ENCODE data around the gene CLEC4F.

Gene CLEC4F

DNA sequence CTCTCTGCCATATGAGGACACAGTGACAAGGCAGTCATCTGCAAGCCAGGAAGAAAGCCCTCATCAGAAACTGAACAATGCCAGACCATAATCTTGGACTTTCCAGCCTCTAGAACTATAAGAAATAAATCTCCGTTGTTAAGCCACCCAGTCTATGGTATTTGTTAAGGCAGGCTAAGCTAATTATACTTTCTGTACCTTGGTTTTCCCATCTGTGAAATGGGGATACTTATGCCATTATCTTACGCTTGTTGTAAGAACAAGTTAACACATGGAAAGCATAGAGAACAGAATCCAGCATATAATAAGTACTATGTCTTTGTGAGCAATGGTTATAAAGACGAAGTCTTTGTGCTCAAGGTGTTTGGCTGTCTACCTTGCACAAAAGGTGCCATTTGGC lies 44.1 kb downstream of the CLEC4F start:
- Histone ChIP-seq H3K27me3 (no peaks in the 10 kb centered on the region), H3K4me1 (no peaks in the 10 kb centered on the region), H3K4me3 (ENCODE audit: low read depth, low read length) (no peak overlapping the region), H3K36me3 (no peaks in the 10 kb centered on the region), H3K9me3 (no peaks in the 10 kb centered on the region)
- DNase-seq, result no peak
- TF ChIP-seq, protein P1, sequence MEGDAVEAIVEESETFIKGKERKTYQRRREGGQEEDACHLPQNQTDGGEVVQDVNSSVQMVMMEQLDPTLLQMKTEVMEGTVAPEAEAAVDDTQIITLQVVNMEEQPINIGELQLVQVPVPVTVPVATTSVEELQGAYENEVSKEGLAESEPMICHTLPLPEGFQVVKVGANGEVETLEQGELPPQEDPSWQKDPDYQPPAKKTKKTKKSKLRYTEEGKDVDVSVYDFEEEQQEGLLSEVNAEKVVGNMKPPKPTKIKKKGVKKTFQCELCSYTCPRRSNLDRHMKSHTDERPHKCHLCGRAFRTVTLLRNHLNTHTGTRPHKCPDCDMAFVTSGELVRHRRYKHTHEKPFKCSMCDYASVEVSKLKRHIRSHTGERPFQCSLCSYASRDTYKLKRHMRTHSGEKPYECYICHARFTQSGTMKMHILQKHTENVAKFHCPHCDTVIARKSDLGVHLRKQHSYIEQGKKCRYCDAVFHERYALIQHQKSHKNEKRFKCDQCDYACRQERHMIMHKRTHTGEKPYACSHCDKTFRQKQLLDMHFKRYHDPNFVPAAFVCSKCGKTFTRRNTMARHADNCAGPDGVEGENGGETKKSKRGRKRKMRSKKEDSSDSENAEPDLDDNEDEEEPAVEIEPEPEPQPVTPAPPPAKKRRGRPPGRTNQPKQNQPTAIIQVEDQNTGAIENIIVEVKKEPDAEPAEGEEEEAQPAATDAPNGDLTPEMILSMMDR (IDR thresholded peaks at IDR 0.05; ENCODE audit: low read depth, low read length), result no peak

DNA sequence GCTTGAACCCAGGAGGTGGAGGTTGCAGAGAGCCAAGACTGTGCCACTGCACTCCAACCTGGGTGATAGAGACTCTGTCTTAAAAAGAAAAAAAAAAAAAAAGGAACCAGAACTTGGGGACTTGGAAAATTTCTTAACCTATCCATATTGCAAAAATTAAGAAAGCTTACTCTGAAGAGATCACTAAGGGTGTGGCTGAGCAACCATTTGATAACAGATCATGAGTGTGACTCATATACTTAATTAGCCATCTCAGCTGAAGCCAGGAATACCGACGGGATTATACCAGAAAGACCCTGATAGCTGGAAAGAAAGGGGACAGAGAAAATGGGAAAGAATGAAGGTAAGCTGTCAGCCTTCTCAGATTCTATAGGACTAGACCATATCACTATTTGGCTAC lies 45.3 kb downstream of the CLEC4F start:
- DNase-seq, result no peak
- Histone ChIP-seq H3K4me3 (ENCODE audit: low read depth, low read length) (no peak overlapping the region), H3K4me1 (no peaks in the 10 kb centered on the region), H3K36me3 (no peaks in the 10 kb centered on the region), H3K9me3 (no peaks in the 10 kb centered on the region), H3K27me3 (no peaks in the 10 kb centered on the region)
- TF ChIP-seq, protein P1 (IDR thresholded peaks at IDR 0.05; ENCODE audit: low read depth, low read length), result no peak

DNA sequence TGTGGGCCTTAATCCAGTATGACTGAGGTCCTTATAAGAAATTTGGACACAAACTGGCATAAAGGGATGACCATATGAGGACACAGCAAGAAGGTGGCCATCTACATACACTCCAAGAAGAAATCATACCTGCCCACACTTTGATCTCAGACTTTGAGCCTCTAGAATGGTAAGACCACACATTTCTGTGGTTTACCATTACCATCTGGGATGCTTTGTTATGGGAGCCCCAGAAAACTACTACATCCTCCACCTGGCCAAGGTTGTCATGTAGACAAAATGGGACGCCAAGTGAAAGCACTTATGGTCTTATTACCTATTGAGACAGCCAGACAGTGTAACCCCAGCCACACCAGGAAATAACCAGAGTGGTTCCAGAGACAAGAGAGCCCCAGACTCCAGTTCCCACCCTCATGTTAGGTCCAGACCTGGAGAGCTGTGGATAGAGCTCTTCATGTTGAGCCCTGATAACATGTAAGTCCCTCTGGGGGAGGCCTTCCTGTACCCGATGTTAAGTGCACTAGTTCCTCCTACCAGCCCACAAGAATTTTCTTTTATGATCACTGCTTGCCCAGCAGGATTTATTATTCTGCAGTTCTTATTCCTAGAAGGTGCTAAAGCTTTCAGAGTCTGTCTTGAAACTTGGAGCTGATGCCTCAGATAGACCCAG lies 47.8 kb downstream of the CLEC4F start:
- Histone ChIP-seq H3K4me1 (no peaks in the 10 kb centered on the region), H3K9me3 (no peaks in the 10 kb centered on the region), H3K4me3 (ENCODE audit: low read depth, low read length) (no peak overlapping the region), H3K36me3 (no peaks in the 10 kb centered on the region), H3K27me3 (no peaks in the 10 kb centered on the region)
- TF ChIP-seq, protein P1 (IDR thresholded peaks at IDR 0.05; ENCODE audit: low read depth, low read length), result no peak
- DNase-seq, result no peak

DNA sequence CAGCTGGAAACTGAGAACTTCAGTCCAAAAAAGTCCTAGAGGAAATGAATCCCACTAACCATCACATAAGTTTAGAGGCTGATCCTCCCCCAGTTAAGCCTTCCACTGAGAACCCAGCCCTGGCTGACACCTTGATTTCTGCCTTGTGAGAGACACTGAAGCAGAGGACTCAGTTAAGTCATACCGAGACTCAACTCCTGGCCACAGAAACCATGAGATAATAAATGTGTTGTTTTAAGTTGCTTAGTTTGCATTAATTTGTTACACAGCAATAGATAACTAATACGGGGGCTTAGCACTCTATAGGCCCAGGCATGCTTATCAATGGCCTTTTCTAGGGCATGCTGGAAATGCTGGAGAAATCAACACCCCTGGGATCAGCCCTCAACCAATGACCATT lies 49.0 kb downstream of the CLEC4F start:
- no peak overlapping the region for H3K4me3 ChIP-seq (ENCODE audit: low read depth, low read length)
- no peaks in the 10 kb centered on the region for H3K4me1 ChIP-seq
- no peaks in the 10 kb centered on the region for H3K36me3 ChIP-seq
- TF ChIP-seq, protein P1 (IDR thresholded peaks at IDR 0.05; ENCODE audit: low read depth, low read length), result no peak
- H3K27me3 ChIP-seq, result no peaks in the 10 kb centered on the region
- no peaks in the 10 kb centered on the region for H3K9me3 ChIP-seq
- DNase-seq, result no peak

DNA sequence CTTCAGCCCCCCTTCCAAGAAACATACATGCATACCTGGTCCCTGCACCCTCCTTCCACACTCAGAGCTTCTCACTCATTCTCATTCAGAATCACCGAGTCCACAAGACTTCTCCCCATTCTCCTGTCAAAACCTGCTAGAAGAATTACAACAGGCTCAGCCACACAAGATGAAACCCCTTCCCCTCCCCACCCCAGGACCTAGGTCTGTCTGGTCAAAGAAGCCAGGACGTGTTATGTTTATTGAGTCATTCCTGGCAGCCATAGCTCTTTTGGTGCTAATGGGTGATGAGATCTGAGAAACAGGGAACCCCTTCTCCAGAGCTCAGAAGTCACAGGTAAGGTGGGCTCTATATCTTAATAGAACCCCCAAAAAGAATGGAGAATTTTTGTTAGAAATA lies 50.9 kb downstream of the CLEC4F start:
- no peaks in the 10 kb centered on the region for H3K9me3 ChIP-seq
- H3K4me3 ChIP-seq (ENCODE audit: low read depth, low read length), result no peak overlapping the region
- H3K36me3 ChIP-seq, result no peaks in the 10 kb centered on the region
- no peak for DNase-seq
- TF ChIP-seq, protein P1 (IDR thresholded peaks at IDR 0.05; ENCODE audit: low read depth, low read length), result no peak
- H3K4me1 ChIP-seq, result no peaks in the 10 kb centered on the region
- no peaks in the 10 kb centered on the region for H3K27me3 ChIP-seq

DNA sequence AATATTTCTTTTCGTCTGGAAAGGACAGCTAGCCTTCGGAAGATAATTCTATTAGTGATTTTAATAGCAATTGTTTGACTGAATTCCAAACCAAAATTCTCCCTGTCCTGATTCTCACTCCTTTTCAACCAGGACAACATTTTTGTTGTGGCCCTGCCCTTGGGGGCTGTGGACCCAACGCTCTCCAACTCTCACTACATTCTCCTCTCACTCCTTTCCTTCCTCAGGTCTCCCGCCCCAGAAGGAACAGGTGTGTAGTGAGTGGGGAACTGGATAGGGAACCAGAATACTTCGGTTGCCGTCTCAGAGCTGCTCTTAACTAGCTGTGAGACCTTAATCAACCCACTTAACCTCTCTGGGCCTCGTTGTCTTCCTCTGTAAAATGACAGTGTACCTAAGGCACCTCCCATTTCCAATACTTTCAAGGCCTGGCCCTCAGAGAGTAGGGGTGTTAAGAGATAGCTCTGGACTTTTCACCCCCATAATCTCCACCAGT lies 51.8 kb downstream of the CLEC4F start:
- H3K27me3 ChIP-seq, result no peaks in the 10 kb centered on the region
- no peaks in the 10 kb centered on the region for H3K9me3 ChIP-seq

More for the DNA sequence above, 51.8 kb downstream of the CLEC4F start:
- Histone ChIP-seq H3K36me3 (no peaks in the 10 kb centered on the region), H3K4me3 (ENCODE audit: low read depth, low read length) (peak overlapping the region; percentile 17; the same call in 1 of the 2 replicates), H3K4me1 (no peaks in the 10 kb centered on the region)
- DNase-seq, result no peak
- TF ChIP-seq, protein P1 (IDR thresholded peaks at IDR 0.05; ENCODE audit: low read depth, low read length), result no peak

All from BE2C (cell line).